Activated CD8-positive, alpha-beta memory T cell treated with anti-CD3 and anti-CD28 coated beads, Interleukin-2, amount 50 U/mL, for 4 hours (primary cell): ENCODE results near the gene GDA.
"Not testable (repeated sequence)": the region's sequence is repeated elsewhere in the genome, so short reads cannot be mapped to it uniquely, and the experiment has no call there.

ENCODE experiments used
- DNase-seq: peaks from one replicate; pipeline ENCODE4 v3.0.0-alpha.2; 2020

GDA gene

GRCh38 chr9:72211047-72211446 is 61.8 kb downstream of the GDA start:
- no peak for DNase-seq

GRCh38 chr9:72213906-72214305 is 64.7 kb downstream of the GDA start:
- DNase-seq = no peak

GRCh38 chr9:72217306-72217842 is 68.1 kb downstream of the GDA start:
- DNase-seq = no peak

GRCh38 chr9:72220589-72220988 is 71.3 kb downstream of the GDA start:
- no peak for DNase-seq

- DNase-seq = no peak
These were observed 77.0 kb downstream of the GDA start for GRCh38 chr9:72226146-72226812.

GRCh38 chr9:72228282-72228681 is 79.0 kb downstream of the GDA start:
- DNase-seq = no peak

GRCh38 chr9:72232778-72233177 is 83.5 kb downstream of the GDA start:
- no peak for DNase-seq

- DNase-seq = no peak
These were observed 98.3 kb downstream of the GDA start for GRCh38 chr9:72247549-72247948.

- no peak for DNase-seq
These were observed 102.3 kb downstream of the GDA start for GRCh38 chr9:72251589-72251988.

GRCh38 chr9:72254901-72255545 is 105.8 kb downstream of the GDA start:
- no peak for DNase-seq

GRCh38 chr9:72255569-72255968 is 106.3 kb downstream of the GDA start:
- DNase-seq = no peak

- no peak for DNase-seq
These were observed 107.7 kb downstream of the GDA start for GRCh38 chr9:72256931-72257330.

GRCh38 chr9:72257814-72258213 is 108.6 kb downstream of the GDA start:
- no peak for DNase-seq

- DNase-seq = no peak
These were observed 112.8 kb downstream of the GDA start for GRCh38 chr9:72262063-72262462.

- DNase-seq = no peak
These were observed 114.3 kb downstream of the GDA start for GRCh38 chr9:72263572-72263971.

- no peak for DNase-seq
These were observed 119.7 kb downstream of the GDA start for GRCh38 chr9:72268961-72269360.

- not testable (repeated sequence) for DNase-seq
These were observed 121.1 kb downstream of the GDA start for GRCh38 chr9:72270359-72270758.

- peak; percentile 28 for DNase-seq
These were observed 122.6 kb downstream of the GDA start for GRCh38 chr9:72271613-72272478.

- DNase-seq = no peak
These were observed 125.2 kb downstream of the GDA start for GRCh38 chr9:72274441-72274840.

GRCh38 chr9:72274916-72275315 is 125.7 kb downstream of the GDA start:
- no peak for DNase-seq

- no peak for DNase-seq
These were observed 127.2 kb downstream of the GDA start for GRCh38 chr9:72276429-72276828.

- DNase-seq = no peak
These were observed 129.7 kb downstream of the GDA start for GRCh38 chr9:72278959-72279358.

- DNase-seq = peak; percentile 68
These were observed 131.8 kb downstream of the GDA start for GRCh38 chr9:72280913-72281500.
